ENCODE measurements around the gene NUFIP2.

Gene NUFIP2

DNA sequence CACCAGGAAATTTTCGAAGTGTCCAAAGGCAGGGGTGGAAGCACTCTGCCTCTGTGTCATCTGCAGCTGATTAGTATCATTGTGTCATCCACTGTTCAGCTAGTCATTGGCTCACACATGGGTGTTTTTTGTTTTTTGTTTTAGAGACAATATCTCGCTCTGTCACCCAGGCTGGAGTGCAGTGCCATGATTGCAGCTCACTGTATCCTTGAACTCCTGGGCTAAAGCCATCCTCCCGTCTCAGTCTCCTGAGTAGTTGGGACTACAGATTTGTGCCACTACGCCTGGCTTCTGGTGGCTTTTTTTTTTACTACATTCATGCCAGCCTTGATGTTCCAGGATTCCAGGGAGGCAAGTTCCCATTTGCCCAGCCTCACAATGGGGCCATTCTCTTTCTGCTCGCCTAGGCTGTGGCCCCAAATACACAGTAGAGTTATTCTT is 81.2 kb downstream of the NUFIP2 start:
- TF ChIP-seq, protein P1, sequence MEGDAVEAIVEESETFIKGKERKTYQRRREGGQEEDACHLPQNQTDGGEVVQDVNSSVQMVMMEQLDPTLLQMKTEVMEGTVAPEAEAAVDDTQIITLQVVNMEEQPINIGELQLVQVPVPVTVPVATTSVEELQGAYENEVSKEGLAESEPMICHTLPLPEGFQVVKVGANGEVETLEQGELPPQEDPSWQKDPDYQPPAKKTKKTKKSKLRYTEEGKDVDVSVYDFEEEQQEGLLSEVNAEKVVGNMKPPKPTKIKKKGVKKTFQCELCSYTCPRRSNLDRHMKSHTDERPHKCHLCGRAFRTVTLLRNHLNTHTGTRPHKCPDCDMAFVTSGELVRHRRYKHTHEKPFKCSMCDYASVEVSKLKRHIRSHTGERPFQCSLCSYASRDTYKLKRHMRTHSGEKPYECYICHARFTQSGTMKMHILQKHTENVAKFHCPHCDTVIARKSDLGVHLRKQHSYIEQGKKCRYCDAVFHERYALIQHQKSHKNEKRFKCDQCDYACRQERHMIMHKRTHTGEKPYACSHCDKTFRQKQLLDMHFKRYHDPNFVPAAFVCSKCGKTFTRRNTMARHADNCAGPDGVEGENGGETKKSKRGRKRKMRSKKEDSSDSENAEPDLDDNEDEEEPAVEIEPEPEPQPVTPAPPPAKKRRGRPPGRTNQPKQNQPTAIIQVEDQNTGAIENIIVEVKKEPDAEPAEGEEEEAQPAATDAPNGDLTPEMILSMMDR (IDR thresholded peaks at IDR 0.05) = no peak

DNA sequence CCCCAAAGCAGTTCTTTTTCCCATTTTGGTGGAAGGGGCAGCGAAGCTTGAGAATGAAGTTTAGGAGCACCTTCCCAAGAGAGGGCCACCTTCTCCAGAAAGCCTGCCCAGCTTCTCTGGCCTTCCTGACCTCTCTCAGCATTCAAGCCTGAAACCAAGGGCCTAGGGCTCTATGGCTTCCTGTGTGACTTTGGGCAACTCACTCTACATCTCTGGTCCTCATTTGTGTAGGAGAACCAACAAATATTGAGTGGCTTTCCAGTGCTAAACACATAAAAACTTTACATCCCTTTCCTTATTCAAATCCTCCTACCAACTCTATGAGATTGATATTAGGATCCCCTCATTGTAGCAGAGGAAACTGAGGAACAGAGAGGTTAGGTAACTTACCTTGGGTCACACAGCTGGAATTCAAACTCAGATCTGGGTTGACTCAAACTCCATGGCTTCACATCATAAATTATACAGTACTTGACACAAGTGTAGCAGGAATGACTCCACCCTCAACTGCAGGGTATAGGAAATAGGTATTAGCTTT is 81.8 kb downstream of the NUFIP2 start:
- TF ChIP-seq, protein P1 (IDR thresholded peaks at IDR 0.05) = no peak

DNA sequence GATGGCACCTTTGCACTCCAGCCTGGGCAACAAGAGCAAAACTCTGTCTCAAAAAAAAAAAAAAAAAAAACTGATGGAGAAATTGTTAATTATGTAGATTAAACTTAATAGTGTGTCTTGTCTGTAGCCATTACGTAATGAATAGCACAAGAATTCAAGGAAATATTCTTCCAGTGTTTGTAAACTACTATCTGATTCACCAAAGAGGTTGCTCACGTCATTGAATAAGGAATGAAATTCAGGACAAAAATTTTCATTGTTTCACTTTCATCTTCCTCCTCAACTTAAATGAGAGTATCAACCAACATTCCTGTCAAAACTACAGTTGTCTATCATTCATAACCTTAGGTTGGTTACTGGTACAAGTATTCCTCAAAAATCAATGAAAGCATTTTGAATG is 83.1 kb downstream of the NUFIP2 start:
- TF ChIP-seq, protein P1 (IDR thresholded peaks at IDR 0.05) = no peak

DNA sequence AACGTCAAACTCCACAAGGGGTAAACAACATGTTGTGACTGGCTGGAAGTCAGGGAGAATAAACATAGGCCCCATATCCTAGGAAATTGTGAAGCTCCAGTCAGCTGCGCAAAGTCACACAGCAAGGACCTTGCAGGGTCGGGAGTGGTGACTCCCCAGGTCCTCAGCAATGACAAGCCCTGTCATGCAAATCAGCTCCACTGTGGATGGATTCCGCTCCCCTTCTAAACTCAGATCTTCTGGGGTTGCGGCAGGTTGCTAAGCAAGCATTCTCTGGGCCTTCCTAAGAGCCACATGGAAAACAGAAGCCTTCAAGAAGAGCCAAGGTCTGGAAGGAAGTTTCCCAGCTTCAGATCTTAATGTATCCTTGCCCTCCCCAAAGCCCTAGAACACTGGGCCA is 84.9 kb downstream of the NUFIP2 start:
- TF ChIP-seq, protein P1 (IDR thresholded peaks at IDR 0.05) = no peak

DNA sequence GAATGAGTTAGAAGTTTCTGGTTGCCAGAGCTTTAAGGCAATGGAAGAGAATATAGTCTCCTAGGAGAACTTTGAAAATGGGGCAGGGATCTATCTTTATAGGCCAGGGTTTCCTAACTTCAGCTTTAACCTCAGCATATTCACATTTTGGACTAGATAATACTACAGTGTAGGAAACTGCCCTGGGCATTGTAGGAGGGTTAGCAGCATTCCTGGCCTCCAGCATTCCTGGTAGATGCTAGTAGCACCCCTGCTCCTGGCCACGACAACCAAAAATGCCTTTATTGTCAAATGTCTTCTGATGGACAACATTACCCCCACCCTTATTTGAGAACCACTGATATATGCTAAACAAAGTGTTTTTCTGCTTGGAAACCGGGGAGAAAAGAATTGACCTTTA is 86.0 kb downstream of the NUFIP2 start:
- TF ChIP-seq, protein P1 (IDR thresholded peaks at IDR 0.05) = no peak
